ENCODE measurements around the gene CADM2.

- TF ChIP-seq, protein P1, sequence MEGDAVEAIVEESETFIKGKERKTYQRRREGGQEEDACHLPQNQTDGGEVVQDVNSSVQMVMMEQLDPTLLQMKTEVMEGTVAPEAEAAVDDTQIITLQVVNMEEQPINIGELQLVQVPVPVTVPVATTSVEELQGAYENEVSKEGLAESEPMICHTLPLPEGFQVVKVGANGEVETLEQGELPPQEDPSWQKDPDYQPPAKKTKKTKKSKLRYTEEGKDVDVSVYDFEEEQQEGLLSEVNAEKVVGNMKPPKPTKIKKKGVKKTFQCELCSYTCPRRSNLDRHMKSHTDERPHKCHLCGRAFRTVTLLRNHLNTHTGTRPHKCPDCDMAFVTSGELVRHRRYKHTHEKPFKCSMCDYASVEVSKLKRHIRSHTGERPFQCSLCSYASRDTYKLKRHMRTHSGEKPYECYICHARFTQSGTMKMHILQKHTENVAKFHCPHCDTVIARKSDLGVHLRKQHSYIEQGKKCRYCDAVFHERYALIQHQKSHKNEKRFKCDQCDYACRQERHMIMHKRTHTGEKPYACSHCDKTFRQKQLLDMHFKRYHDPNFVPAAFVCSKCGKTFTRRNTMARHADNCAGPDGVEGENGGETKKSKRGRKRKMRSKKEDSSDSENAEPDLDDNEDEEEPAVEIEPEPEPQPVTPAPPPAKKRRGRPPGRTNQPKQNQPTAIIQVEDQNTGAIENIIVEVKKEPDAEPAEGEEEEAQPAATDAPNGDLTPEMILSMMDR (IDR thresholded peaks at IDR 0.05): no peak
- no peak for TF ChIP-seq EP300 (IDR thresholded peaks at IDR 0.05)
Observed at GRCh38 chr3:85244519-85244918, 285.7 kb downstream of the CADM2 start.
